Duodenal mucosa (tissue), 2 donors: ENCODE measurements around the gene EHD2.
"Not testable (repeated sequence)": the region's sequence is repeated elsewhere in the genome, so short reads cannot be mapped to it uniquely, and the experiment has no call there.

Experiments used
- H3K27ac ChIP-seq: one replicate; pipeline ENCODE4 v1.7.0; 2013; ENCODE audit warnings: low read depth, low read length
- H3K27me3 ChIP-seq, 2 donors: one replicate each; pipeline ENCODE4 v1.7.0; 2013; ENCODE audit warnings: low read length in 2 of 2, control low read depth in 1 of 2; ENCODE audit not compliant: insufficient read depth in 2 of 2, control insufficient read depth in 1 of 2
- H3K36me3 ChIP-seq, 2 donors: one replicate each; pipeline ENCODE4 v1.7.0; 2013; ENCODE audit warnings: low read length in 2 of 2, control low read depth in 1 of 2; ENCODE audit not compliant: insufficient read depth in 2 of 2, control insufficient read depth in 1 of 2
- H3K4me1 ChIP-seq, 2 donors: one replicate each; pipeline ENCODE4 v1.7.0; 2013; ENCODE audit warnings: low read length in 2 of 2, control low read depth in 1 of 2; ENCODE audit not compliant: insufficient read depth in 2 of 2, control insufficient read depth in 1 of 2
- H3K4me3 ChIP-seq, 2 donors: one replicate each; pipeline ENCODE4 v1.7.0; 2013; ENCODE audit warnings: low read length in 2 of 2, low read depth in 1 of 2
- H3K9ac ChIP-seq, 2 donors: one replicate each; pipeline ENCODE4 v1.7.0; 2013; ENCODE audit warnings: low read length in 2 of 2, low read depth in 1 of 2
- H3K9me3 ChIP-seq, 2 donors: one replicate each; pipeline ENCODE4 v1.7.0; 2013; ENCODE audit warnings: low read length in 2 of 2, control low read depth in 1 of 2; ENCODE audit not compliant: control insufficient read depth in 1 of 2

EHD2 gene

DNA sequence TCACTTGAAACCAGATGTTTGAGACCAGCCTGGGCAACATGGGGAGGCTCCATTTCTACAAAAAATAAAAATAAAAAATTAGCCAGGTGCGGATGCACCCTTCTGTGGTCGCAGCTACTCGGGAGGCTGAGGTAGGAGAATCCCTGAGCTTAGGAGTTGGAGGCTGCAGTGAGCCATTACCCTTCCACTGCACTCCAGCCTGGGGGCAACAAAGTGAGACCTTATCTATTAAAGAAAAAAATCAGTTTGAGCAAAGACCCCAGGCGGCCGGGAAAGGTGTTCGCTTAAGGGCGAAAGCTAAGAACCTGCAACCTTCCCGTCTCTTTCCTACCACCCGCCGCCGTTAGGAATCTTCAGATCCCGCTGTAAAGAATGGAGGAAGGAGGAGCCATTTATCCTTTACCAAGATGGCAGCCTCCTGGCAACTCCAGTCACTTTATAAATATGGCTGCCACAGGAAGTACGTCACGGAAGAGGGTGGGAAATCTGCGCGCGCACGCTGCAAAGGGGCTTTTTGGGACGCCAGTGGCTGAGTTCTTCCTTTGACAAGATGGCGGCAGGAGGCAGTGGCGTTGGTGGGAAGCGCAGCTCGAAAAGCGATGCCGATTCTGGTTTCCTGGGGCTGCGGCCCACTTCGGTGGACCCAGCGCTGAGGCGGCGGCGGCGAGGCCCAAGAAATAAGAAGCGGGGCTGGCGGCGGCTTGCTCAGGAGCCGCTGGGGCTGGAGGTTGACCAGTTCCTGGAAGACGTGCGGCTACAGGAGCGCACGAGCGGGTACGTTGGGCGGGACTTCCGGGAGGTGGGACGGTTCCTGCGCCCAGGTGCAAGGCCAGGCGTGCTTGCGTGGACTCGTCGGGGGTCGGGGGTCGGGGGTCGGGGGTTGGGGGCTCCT lies 32.0 kb downstream of the EHD2 start, which contains the start of gene NOP53:
NOP53 (plus strand) TSS at position 537 of the 892 bp plus-strand sequence; CDS start at position 551, 14 bp downstream.
- Histone ChIP-seq H3K27ac (peak within 1 kb of the TSS; percentile 98), H3K9me3 (no peaks in the 10 kb centered on the region), H3K4me1 (peaks cover 7 to 21% of the 10 kb centered on the region in 2 donors), H3K27me3 (no peaks in the 10 kb centered on the region), H3K4me3 (peak within 1 kb of the TSS; percentile 57 to 81), H3K36me3 (peaks cover 15 to 31% of the 10 kb centered on the region in 2 donors), H3K9ac (peak within 1 kb of the TSS; percentile 49 to 81)

DNA sequence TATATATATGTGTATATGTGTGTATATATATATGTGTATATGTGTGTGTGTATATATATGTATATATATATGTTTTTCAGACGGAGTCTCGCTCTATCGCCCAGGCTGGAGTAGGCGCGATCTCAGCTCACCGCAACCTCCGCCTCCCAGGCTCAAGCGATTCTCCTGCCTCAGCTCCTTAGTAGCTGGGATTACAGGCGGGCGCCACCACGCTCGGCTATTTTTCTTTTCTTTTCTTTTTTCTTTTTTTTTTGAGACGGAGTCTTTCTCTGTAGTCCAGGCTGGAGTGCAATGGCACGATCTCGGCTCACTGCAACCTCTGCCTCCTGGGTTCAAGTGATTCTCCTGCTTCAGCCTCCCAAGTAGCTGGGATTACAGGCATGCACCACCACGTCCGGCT lies 32.9 kb downstream of the EHD2 start:
- peaks cover 7 to 21% of the 10 kb centered on the region in 2 donors for H3K4me1 ChIP-seq
- H3K27ac ChIP-seq, H3K27me3 ChIP-seq, H3K9me3 ChIP-seq: not testable (repeated sequence)
- peaks cover 24 to 39% of the 10 kb centered on the region in 2 donors for H3K36me3 ChIP-seq
- peak overlapping the region in 1 of 2 donors; percentile 49 for H3K9ac ChIP-seq
- peak overlapping the region; percentile 57 to 81 for H3K4me3 ChIP-seq

DNA sequence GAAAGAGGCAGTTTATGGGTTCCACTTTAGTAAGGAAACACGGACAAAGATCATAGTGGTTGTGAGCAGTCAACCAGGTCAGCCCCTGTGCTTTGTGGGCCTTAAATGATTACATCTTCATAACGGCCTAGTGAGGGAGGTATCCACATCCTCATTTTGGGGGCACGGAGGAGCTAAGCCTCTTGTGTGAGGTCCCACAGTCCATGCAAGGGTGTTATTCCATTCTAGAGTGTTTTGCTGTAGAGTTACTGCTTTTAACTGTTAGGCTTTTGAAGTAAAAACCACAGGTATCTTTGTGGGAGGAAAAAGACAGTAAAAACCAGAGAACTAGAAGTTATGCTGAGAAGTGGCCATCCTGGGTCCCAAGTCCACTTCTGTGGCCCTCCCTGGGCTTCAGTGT lies 36.1 kb downstream of the EHD2 start:
- Histone ChIP-seq H3K9me3 (no peaks in the 10 kb centered on the region), H3K9ac (no peak overlapping the region), H3K27ac (no peak overlapping the region), H3K4me1 (peaks cover 7 to 10% of the 10 kb centered on the region in 2 donors), H3K4me3 (no peak overlapping the region), H3K27me3 (no peaks in the 10 kb centered on the region), H3K36me3 (peaks cover 48 to 70% of the 10 kb centered on the region in 2 donors)

DNA sequence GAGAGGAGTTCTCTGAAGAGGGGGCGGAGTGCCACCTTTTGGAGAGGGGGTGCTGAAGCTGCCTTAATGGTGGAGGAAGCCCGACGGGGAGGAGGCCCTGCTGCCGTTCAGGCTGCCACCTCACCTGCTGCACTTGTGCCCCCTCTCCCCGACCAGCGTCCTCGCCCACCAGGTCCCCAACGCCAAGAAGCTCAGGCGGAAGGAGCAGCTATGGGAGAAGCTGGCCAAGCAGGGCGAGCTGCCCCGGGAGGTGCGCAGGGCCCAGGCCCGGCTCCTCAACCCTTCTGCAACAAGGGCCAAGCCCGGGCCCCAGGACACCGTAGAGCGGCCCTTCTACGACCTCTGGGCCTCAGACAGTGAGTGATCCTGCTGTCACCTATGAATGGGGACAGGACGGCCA lies 37.5 kb downstream of the EHD2 start:
- Histone ChIP-seq H3K36me3 (peaks cover 52 to 81% of the 10 kb centered on the region in 2 donors), H3K27me3 (no peaks in the 10 kb centered on the region), H3K9ac (no peak overlapping the region), H3K27ac (no peak overlapping the region), H3K4me1 (peaks cover 5 to 7% of the 10 kb centered on the region in 2 donors), H3K9me3 (no peaks in the 10 kb centered on the region), H3K4me3 (no peak overlapping the region)

DNA sequence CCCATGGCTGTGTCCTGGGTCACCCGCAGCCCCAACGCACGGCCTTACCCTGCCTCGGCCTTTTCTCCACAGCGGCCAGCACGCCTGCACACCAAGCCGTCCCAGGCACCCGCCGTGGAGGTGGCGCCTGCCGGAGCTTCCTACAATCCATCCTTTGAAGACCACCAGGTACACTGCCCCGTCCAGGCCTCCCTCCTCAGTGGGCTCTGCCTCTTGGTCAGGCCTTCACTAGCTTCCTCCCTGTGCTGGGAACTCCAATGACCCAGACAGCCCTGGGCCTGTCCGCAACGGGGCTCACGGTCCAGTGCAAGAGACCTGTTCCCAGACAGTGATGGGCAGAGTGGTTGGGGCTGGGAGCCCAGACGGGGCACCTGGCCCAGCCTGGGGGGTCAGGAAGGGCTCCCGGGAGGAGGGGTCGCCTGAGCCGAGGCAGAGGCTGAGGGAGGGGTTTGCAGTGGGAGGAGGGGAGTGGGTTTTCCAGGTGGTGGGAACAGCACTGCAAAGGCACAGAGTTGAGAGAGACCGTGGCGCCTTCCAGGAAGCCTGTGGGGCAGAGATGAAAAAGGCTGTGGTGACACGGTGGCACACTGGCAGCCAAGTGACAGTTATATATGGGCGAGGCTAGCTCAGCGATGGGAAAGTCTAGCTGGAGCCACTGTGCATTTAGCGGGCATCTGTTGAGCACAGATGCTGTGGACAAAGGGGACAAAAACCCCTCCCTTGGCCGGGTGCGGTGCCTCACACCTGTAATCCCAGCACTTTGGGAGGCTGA lies 39.4 kb downstream of the EHD2 start:
- H3K36me3 ChIP-seq, result peaks cover 61 to 93% of the 10 kb centered on the region in 2 donors
- no peaks in the 10 kb centered on the region for H3K9me3 ChIP-seq
- peaks cover 10 to 12% of the 10 kb centered on the region in 2 donors for H3K4me1 ChIP-seq
- no peak overlapping the region for H3K4me3 ChIP-seq
- H3K27me3 ChIP-seq, result no peaks in the 10 kb centered on the region
- no peak overlapping the region for H3K9ac ChIP-seq
- H3K27ac ChIP-seq, result no peak overlapping the region

DNA sequence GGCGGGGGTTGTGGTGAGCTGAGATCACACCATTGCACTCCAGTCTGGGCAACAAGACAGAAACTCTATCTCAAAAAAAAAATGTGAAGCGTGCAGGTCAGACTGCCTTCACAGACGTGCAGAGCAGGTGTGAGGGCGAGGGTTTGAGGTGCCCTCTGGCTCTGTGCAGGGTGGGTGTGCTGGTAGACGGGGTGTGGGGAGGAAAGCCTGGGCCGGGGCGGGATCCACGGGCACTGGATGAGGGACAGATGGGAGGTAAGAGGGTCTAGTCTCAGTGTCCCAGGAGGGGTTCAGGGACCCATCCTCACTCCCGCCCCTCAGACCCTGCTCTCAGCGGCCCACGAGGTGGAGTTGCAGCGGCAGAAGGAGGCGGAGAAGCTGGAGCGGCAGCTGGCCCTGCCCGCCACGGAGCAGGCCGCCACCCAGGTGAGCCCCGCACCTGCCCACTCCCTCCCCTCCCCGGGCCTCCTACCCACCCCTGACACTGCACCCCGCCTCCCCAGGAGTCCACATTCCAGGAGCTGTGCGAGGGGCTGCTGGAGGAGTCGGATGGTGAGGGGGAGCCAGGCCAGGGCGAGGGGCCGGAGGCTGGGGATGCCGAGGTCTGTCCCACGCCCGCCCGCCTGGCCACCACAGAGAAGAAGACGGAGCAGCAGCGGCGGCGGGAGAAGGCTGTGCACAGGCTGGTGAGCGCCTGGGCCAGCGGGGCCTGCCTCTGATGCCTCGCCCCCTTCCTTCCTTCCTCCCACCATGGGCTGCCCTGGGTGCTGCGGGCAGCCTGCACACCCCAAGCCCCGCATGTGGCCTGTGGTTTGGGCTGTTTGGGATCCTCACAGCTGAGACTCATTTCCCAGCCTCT lies 41.2 kb downstream of the EHD2 start:
- H3K36me3 ChIP-seq, result peaks cover 52 to 81% of the 10 kb centered on the region in 2 donors
- no peak overlapping the region for H3K4me3 ChIP-seq

DNA sequence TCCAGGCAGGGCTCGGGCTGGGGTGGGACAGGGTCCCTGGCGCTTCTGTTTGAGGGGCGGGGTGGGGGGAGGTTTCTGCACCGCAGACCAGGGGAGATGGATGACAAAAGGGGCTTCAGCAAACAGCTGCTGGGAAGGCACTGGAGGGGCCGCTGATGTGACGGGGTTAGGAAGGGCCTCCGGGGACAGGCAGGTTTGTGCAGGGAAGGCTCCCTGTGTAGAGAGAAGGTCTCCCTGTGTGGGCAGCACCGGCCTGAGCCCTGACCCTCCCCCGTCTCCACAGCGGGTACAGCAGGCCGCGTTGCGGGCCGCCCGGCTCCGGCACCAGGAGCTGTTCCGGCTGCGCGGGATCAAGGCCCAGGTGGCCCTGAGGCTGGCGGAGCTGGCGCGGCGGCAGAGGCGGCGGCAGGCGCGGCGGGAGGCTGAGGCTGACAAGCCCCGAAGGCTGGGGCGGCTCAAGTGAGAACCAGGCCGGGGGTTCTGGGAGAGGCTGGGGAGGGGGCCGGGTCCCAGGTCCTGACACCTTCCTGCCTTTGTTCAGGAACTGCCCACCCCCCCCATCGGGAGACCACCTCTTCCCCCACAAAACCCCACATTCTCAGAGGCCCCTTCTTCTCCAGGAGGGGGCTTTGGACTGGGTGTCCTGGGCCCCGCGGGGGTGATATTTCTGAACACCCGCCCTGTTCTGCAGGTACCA lies 42.0 kb downstream of the EHD2 start:
- Histone ChIP-seq H3K9me3 (no peaks in the 10 kb centered on the region), H3K36me3 (peaks cover 48 to 73% of the 10 kb centered on the region in 2 donors), H3K27ac (no peak overlapping the region), H3K4me1 (peaks cover 16 to 19% of the 10 kb centered on the region in 2 donors), H3K9ac (no peak overlapping the region), H3K27me3 (no peaks in the 10 kb centered on the region), H3K4me3 (no peak overlapping the region)

More for the DNA sequence above, 41.2 kb downstream of the EHD2 start:
- no peaks in the 10 kb centered on the region for H3K27me3 ChIP-seq
- no peaks in the 10 kb centered on the region for H3K9me3 ChIP-seq
- H3K27ac ChIP-seq, result no peak overlapping the region
- peaks cover 16 to 19% of the 10 kb centered on the region in 2 donors for H3K4me1 ChIP-seq
- H3K9ac ChIP-seq, result no peak overlapping the region

DNA sequence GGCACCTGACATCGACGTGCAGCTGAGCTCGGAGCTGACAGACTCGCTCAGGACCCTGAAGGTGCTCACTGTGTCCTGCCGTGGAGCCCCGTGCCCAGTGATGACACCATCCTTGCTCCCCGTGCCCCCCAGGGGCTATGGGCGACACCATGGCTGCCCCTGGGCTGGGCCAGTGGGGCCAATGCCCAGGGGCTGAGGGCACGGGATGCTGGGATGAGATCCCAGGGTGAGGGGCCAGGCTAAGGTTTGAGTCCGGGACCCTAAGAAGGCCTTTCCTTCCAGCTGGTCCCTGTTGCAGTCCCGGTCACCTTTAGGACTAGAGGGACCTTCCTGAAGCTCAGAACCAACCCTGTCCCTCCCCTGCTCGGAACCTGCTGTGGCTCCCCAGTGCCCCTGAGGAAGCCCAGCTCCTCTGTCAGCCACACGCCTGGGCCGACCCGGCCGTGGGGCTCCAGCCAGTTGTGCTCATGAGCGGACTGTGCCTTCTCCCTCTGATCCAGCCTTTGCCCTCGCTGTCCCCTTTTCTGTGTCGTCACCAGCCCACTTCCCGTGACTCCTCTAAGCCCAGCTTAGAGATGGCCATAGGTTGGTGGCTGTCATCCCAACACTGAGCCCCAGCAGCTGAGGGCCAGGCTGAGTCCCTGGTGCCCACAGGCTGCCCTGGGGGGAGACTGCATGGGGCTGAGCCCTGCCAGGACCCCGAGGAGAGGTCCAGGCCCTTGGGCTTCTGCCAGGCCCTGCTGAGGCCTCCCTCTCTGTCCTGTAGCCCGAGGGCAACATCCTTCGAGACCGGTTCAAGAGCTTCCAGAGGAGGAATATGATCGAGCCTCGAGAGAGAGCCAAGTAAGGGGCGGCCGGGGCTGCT lies 42.8 kb downstream of the EHD2 start:
- Histone ChIP-seq H3K36me3 (peaks cover 40 to 66% of the 10 kb centered on the region in 2 donors), H3K27me3 (no peaks in the 10 kb centered on the region), H3K27ac (no peak overlapping the region), H3K9ac (no peak overlapping the region), H3K9me3 (no peaks in the 10 kb centered on the region), H3K4me3 (no peak overlapping the region), H3K4me1 (peaks cover 16 to 19% of the 10 kb centered on the region in 2 donors)

DNA sequence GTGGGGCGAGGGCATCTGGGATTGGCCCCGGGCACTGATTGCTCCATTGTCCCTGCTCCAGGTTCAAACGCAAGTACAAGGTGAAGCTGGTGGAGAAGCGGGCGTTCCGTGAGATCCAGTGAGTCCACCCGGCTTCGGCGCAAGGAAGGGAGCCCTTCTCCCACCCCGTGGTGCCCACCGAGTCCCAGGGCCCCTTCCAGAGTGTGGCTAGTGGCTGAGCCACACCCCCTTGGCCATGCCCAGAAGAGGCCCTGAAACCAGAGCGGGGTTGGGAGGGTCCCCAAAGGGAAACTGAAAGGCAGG lies 43.4 kb downstream of the EHD2 start:
- Histone ChIP-seq H3K27ac (peak overlapping the region; percentile 88), H3K9ac (peak overlapping the region; percentile 55 to 57), H3K27me3 (no peaks in the 10 kb centered on the region), H3K36me3 (peaks cover 35 to 60% of the 10 kb centered on the region in 2 donors), H3K4me1 (peaks cover 16 to 19% of the 10 kb centered on the region in 2 donors), H3K9me3 (no peaks in the 10 kb centered on the region), H3K4me3 (no peak overlapping the region)
